ENCODE measurements around the gene GNA14.
A peak's percentile ranks its signal among the peaks of the same experiment; 100 is the strongest.

GNA14 gene

GRCh38 chr9:77456829-77457437 lies 191.2 kb downstream of the GNA14 start:
- peak; percentile 79 for TF ChIP-seq CTCF (IDR thresholded peaks at IDR 0.05; ENCODE audit: insufficient read depth, low read length, missing control alignments)
- DNase-seq (ENCODE audit: low read depth, low spot score) = no peak
- CTCF ChIA-PET = interaction anchor here (0.6 to 15.2 kb wide), 62 partner anchors 12 to 758 kb away, joined by 3 to 373 read pairs (median 4); no protein-coding TSS in a partner anchor
- POLR2A ChIA-PET = no interaction called here
- H3K4me3 ChIP-seq (ENCODE audit: low read depth, low read length) = no peak overlapping the region

- H3K4me3 ChIP-seq (ENCODE audit: low read depth, low read length) = no peak overlapping the region
- CTCF ChIA-PET = interaction anchor here (2.2 to 15.2 kb wide), 6 partner anchors 14 to 297 kb away, joined by 5 to 373 read pairs (median 91); no protein-coding TSS in a partner anchor
- no peak for TF ChIP-seq CTCF (IDR thresholded peaks at IDR 0.05; ENCODE audit: insufficient read depth, low read length, missing control alignments)
- DNase-seq (ENCODE audit: low read depth, low spot score) = no peak
- POLR2A ChIA-PET = no interaction called here
Observed at GRCh38 chr9:77455312-77455927, 192.7 kb downstream of the GNA14 start.

GRCh38 chr9:77454663-77455062 lies 193.5 kb downstream of the GNA14 start:
- TF ChIP-seq CTCF (IDR thresholded peaks at IDR 0.05; ENCODE audit: insufficient read depth, low read length, missing control alignments) = no peak
- CTCF ChIA-PET = interaction anchor here (0.9 to 15.2 kb wide), 5 partner anchors 15 to 311 kb away, joined by 4 to 373 read pairs (median 123); no protein-coding TSS in a partner anchor
- POLR2A ChIA-PET = no interaction called here
- peak; percentile 74 for DNase-seq (ENCODE audit: low read depth, low spot score)
- H3K4me3 ChIP-seq (ENCODE audit: low read depth, low read length) = no peak overlapping the region

DNA sequence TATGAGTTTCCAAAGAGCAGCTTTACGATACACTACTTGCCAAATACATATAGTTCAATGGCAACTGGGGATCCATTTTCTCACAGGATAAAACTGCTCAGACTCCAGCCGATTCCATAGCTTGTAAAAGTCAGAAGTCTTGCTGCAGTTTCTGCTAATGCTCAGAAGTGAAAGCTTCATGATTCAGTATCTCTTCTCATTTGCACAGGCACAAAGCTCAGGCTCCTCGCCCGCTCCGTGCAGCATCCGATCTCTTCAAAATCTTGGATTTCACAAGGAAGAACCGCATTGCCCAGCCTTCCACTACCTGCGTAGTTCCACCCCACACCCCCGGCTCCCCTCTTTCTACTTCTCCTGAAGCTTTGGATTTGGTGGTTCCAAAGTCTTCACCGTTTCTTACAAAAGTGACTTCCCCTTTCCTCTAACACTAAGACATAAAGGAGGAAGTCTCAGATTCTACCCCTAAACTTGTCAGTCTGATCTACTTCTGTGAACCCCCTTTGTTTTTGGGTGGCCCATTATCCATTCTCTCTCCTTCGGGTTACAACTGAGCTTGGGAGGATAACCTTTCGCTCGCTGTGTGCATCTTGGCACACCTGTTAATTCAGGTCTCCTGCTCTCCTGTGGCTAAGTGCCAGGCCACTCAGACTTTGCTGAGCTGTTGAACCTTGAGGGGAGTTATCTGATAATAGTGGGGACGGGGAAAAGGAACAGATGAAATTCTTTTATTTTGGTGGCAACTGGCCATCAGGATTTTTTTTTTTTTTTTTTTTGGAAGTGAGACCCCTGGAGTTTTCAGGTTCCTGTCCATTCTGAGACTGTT lies 194.1 kb downstream of the GNA14 start:
- no peak overlapping the region for H3K4me3 ChIP-seq (ENCODE audit: low read depth, low read length)
- POLR2A ChIA-PET = no interaction called here
- no peak for TF ChIP-seq CTCF (IDR thresholded peaks at IDR 0.05; ENCODE audit: insufficient read depth, low read length, missing control alignments)
- CTCF ChIA-PET = interaction anchor here (0.9 to 15.2 kb wide), 5 partner anchors 14 to 311 kb away, joined by 4 to 373 read pairs (median 123); no protein-coding TSS in a partner anchor
- no peak for DNase-seq (ENCODE audit: low read depth, low spot score)

DNA sequence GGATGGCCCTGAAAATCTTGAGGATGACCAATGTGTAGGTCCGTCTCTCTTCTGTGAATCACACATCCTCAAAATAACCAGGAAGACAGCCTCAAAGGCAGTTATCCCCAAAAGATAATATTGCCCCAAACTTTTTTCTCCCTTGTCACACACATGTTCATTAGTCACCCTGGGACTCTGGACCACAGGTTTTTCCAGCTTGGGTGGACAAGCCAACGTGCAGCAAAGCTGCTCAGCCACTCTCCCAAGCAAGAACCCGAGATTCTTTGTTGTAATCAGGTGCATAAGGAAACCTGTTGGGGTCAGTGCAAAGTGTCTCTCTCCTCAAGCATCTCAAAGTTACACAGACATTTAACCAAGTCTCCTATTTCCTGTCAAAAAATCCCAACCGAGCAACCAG lies 196.6 kb downstream of the GNA14 start:
- ChIA-PET POLR2A (no interaction called here), CTCF (interaction anchor here (0.8 to 15.2 kb wide), 5 partner anchors 8 to 16 kb away, joined by 3 to 373 read pairs (median 5); no protein-coding TSS in a partner anchor)
- no peak for TF ChIP-seq CTCF (IDR thresholded peaks at IDR 0.05; ENCODE audit: insufficient read depth, low read length, missing control alignments)
- no peak overlapping the region for H3K4me3 ChIP-seq (ENCODE audit: low read depth, low read length)
- DNase-seq (ENCODE audit: low read depth, low spot score) = no peak

- POLR2A ChIA-PET = no interaction called here
- DNase-seq (ENCODE audit: low read depth, low spot score) = no peak
- no peak for TF ChIP-seq CTCF (IDR thresholded peaks at IDR 0.05; ENCODE audit: insufficient read depth, low read length, missing control alignments)
- CTCF ChIA-PET = interaction anchor here (1.0 to 15.2 kb wide), 6 partner anchors 9 to 283 kb away, joined by 3 to 373 read pairs (median 6); no protein-coding TSS in a partner anchor
- H3K4me3 ChIP-seq (ENCODE audit: low read depth, low read length) = no peak overlapping the region
Observed at GRCh38 chr9:77450085-77450475, 198.0 kb downstream of the GNA14 start.

Data from AG04449 (cell line).